HepG2 (cell line): ENCODE data around the gene GSTA1. TPM values are rescaled to one million over a fixed set of nuclear protein-coding genes. Genes with fewer than 3 reads are reported as not detected.

Source experiments
- BCLAF1 ChIP-seq: fragments of 450-650 bp; IDR thresholded peaks from 2 replicates; pipeline ENCODE4 v1.6.1; 2017; ENCODE audit warnings: mild to moderate bottlenecking
- CEBPG ChIP-seq: IDR thresholded peaks from 2 replicates; pipeline ENCODE4 v1.6.1; 2016
- EED ChIP-seq: sonication (generic); formaldehyde crosslinking; IDR thresholded peaks from 2 replicates; pipeline ENCODE4 v1.5.0; 2020; ENCODE audit warnings: mild to moderate bottlenecking, missing genetic modification reagents
- JUN ChIP-seq: sonication (generic); formaldehyde crosslinking; IDR thresholded peaks from 2 replicates; pipeline ENCODE4 v1.4.0; 2020; ENCODE audit warnings: mild to moderate bottlenecking, missing genetic modification reagents
- MBD4 ChIP-seq: IDR thresholded peaks from 2 replicates; pipeline ENCODE4 v1.6.1; 2012; ENCODE audit warnings: low read length, inconsistent platforms, borderline replicate concordance
- MIER2 ChIP-seq: IDR thresholded peaks from 2 replicates; pipeline ENCODE4 v1.6.1; 2016; ENCODE audit warnings: missing biosample characterization, missing genetic modification reagents
- POLR2G ChIP-seq: fragments of 200-400 bp; formaldehyde crosslinking; IDR thresholded peaks from 2 replicates; pipeline ENCODE4 v1.6.1; 2018; ENCODE audit warnings: mild to moderate bottlenecking, low read depth, low read length, moderate library complexity
- TMF1 ChIP-seq: sonication (generic); formaldehyde crosslinking; IDR thresholded peaks from 2 replicates; pipeline ENCODE4 v1.8.1; 2022; ENCODE audit warnings: low read depth, missing genetic modification reagents
- ZNF142 ChIP-seq: sonication (generic); formaldehyde crosslinking; IDR thresholded peaks from 2 replicates; pipeline ENCODE4 v1.4.0; 2020; ENCODE audit warnings: missing genetic modification reagents
- ZSCAN31 ChIP-seq: sonication (generic); formaldehyde crosslinking; IDR thresholded peaks from 2 replicates; pipeline ENCODE4 v1.5.0; 2020; ENCODE audit warnings: low read depth, mild to moderate bottlenecking, missing genetic modification reagents
- polyA plus RNA-seq, 8 experiments: library from polyadenylated mRNA; depleted of rRNA in 3 of 8; stranded (reverse) in 7 of 8; unstranded in 1 of 8; fragments of >200 nt; fragmentation: Illumina TruSeq in 4 of 8; extraction: Trizol in 4 of 8; gene quantifications; 2 replicates each; pipeline versions ENCODE4 v1.2.1 to v1.2.3, GENCODE V29; 2011 to 2016; ENCODE audit warnings: low read depth in 4 of 8, missing spikeins in 1 of 8, mixed read lengths in 1 of 8; ENCODE audit not compliant: insufficient read depth in 1 of 8
- total RNA-seq, 5 experiments: library from RNA; depleted of rRNA; stranded (reverse); fragments of >200 nt; fragmentation: Illumina TruSeq; extraction: Trizol; gene quantifications; 2 replicates each; pipeline ENCODE4 v1.2.3, GENCODE V29; 2016; ENCODE audit warnings: low read depth in 1 of 5
- TF ChIP-seq, protein P1 (sequence below): sonication (generic); formaldehyde crosslinking; IDR thresholded peaks from one replicate; pipeline ENCODE4 v1.5.1; 2020; ENCODE audit warnings: mild to moderate bottlenecking, missing genetic modification reagents; ENCODE audit errors: not compliant biosample characterization

Gene GSTA1
- total and polyA plus RNA-seq, 2 of the 13 experiments (the other 11 are each of a cell fraction or from before 2014, with no cell fraction given): 6.2 to 282 TPM

DNA sequence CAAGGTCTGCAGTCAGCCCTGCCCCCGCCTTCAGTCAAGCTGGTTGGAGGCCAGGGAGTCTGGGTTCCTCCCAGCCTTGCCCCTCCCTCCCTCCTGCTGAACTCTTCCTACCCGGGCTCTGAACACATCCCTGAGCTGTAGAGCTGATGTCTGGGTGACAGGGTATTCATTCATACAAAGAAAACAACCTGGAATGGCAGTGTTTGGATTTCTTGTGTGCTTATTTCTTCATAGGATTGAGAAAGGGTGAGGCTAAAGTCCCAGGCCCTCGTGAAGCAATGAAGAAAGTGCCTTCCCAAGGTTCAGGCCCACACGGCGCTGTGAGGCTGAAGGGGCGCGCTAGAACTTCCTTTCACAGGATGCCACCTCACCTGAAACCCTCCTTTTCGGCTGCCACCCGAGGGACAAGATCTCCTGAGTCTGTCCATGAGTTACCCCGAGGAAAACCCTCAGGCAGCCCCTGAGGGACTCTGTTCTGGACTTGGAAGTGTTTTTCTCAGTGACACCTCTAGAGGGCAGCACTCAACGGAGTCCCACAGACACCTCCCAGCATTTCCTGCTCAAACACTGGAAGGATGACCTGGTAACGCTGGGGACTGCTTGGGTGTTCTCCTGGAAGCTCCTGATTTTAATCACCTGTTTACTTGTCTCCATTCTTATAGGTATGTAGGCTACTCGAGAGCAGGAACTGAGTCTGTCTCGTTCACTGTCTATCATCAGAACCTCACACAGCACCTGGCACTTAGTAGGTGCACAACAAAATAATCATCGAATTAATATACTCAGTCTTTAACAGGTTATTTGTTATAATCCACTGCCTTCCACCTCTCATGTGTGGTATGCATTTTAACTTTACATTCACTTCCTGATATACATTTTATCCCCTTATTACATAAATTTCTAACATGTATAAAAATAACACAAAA is 11.8 kb upstream of the GSTA1 start (continued):
- TF ChIP-seq TMF1 (CRISPR knock-in tag) (no peak; the same call in 1 of the 2 replicates), MBD4 (no peak), POLR2G (peak; percentile 69), ZNF142 (CRISPR knock-in tag) (peak; percentile 60; the same call in 1 of the 2 replicates), MIER2 (no peak), BCLAF1 (no peak), EED (no peak), ZSCAN31 (CRISPR knock-in tag) (peak; percentile 65; the same call in 1 of the 2 replicates), CEBPG (peak; percentile 87), JUN (0 out of 2 replicates have a peak, but pooled peaks have one; percentile 35)
- TF ChIP-seq, protein P1, sequence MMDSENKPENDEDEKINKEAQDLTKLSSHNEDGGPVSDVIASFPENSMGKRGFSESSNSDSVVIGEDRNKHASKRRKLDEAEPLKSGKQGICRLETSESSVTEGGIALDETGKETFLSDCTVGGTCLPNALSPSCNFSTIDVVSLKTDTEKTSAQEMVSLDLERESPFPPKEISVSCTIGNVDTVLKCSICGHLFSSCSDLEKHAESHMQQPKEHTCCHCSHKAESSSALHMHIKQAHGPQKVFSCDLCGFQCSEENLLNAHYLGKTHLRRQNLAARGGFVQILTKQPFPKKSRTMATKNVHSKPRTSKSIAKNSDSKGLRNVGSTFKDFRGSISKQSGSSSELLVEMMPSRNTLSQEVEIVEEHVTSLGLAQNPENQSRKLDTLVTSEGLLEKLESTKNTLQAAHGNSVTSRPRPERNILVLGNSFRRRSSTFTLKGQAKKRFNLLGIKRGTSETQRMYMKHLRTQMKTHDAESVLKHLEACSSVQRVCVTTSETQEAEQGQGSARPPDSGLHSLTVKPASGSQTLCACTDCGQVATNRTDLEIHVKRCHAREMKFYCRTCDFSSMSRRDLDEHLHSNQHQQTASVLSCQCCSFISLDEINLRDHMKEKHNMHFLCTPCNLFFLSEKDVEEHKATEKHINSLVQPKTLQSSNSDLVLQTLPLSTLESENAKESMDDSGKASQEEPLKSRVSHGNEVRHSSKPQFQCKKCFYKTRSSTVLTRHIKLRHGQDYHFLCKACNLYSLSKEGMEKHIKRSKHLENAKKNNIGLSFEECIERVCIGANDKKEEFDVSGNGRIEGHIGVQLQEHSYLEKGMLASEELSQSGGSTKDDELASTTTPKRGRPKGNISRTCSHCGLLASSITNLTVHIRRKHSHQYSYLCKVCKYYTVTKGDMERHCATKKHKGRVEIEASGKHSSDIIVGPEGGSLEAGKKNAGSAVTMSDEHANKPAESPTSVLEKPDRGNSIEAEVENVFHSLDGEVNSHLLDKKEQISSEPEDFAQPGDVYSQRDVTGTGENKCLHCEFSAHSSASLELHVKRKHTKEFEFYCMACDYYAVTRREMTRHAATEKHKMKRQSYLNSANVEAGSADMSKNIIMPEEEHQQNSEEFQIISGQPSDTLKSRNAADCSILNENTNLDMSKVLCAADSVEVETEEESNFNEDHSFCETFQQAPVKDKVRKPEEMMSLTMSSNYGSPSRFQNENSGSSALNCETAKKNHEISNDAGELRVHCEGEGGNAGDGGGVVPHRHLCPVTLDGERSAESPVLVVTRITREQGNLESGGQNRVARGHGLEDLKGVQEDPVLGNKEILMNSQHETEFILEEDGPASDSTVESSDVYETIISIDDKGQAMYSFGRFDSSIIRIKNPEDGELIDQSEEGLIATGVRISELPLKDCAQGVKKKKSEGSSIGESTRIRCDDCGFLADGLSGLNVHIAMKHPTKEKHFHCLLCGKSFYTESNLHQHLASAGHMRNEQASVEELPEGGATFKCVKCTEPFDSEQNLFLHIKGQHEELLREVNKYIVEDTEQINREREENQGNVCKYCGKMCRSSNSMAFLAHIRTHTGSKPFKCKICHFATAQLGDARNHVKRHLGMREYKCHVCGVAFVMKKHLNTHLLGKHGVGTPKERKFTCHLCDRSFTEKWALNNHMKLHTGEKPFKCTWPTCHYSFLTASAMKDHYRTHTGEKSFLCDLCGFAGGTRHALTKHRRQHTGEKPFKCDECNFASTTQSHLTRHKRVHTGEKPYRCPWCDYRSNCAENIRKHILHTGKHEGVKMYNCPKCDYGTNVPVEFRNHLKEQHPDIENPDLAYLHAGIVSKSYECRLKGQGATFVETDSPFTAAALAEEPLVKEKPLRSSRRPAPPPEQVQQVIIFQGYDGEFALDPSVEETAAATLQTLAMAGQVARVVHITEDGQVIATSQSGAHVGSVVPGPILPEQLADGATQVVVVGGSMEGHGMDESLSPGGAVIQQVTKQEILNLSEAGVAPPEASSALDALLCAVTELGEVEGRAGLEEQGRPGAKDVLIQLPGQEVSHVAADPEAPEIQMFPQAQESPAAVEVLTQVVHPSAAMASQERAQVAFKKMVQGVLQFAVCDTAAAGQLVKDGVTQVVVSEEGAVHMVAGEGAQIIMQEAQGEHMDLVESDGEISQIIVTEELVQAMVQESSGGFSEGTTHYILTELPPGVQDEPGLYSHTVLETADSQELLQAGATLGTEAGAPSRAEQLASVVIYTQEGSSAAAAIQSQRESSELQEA (CRISPR knock-in tag): no peak
